Measurements from ENCODE around the gene MAP3K14. TPM values are rescaled to one million over a fixed set of nuclear protein-coding genes. Genes with fewer than 3 reads are reported as not detected.

MAP3K14 gene
- total RNA-seq, 4 donors from 2014 or later: 9.6 to 14.4 (median 11.9) TPM

GRCh38 chr17:45233423-45233924, 83.3 kb downstream of the MAP3K14 start:
- H3K27ac ChIP-seq: no peak overlapping the region
- peaks cover 33% of the 10 kb centered on the region for H3K4me1 ChIP-seq
- TF ChIP-seq CTCF (IDR thresholded peaks at IDR 0.05) (no peak), EP300 (IDR thresholded peaks at IDR 0.05) (no peak), POLR2AphosphoS5 (IDR thresholded peaks at IDR 0.05) (no peak), POLR2A (IDR thresholded peaks at IDR 0.05) (no peak)
- DNase-seq (ENCODE audit: low spot score in 2 of 2): no peak
- 86% methylated on average over 7 of the region's 8 CpGs for WGBS
- no peaks in the 10 kb centered on the region for H3K27me3 ChIP-seq
- H3K9me3 ChIP-seq: no peaks in the 10 kb centered on the region
- H3K36me3 ChIP-seq: peaks cover 3% of the 10 kb centered on the region
- no peak overlapping the region for H3K4me3 ChIP-seq

DNA sequence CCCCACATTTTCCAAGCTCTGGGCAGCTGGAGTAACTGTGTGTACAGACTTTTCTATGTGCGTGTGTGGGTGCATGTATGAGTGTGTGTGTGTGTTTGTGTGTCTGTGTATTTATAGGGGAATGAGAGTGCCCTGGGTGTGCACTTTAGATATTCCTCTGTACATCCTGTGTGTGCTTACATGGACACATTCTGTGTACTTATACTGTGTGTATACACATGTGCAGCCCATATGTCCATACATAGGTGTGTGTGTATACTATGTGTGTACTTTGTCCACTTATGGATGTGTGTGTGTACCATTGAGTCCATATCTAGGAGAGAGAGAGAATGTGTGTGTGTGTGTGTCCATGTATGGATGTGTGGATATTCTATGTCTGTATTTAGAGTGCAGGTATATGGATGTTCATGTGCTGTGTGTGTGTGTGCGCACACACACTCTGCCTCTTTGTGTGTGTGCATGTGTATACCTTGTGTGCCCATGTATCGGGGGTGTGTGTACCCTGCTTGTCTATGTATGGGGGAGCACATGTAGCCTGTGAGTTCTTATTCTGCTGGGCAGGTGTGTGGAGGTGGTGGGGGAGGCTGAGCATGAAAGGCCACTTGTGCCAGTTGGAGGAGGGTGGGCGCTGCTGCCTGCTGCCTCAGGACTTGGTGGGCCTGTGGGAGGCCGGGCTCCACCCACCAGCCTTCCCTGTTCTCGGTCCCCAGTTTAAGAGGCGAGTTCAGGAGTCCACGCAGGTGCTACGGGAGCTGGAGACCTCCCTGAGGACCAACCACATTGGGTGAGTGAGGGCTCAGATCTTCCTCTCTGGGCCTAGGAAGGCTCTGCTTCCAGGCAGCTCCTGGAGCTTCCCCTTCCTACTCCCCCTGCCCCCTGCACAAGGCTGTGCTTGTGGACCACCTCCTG, 84.1 kb downstream of the MAP3K14 start:
- DNase-seq (ENCODE audit: low spot score in 2 of 2): peak in 1 of 2 donors; percentile 53
- Histone ChIP-seq H3K4me3 (no peak overlapping the region), H3K36me3 (no peaks in the 10 kb centered on the region), H3K9me3 (no peaks in the 10 kb centered on the region), H3K27ac (no peak overlapping the region), H3K27me3 (no peaks in the 10 kb centered on the region), H3K4me1 (peaks cover 40% of the 10 kb centered on the region)
- no peak for TF ChIP-seq CTCF (IDR thresholded peaks at IDR 0.05)
- TF ChIP-seq POLR2A (IDR thresholded peaks at IDR 0.05): no peak
- no peak for TF ChIP-seq EP300 (IDR thresholded peaks at IDR 0.05)
- no peak for TF ChIP-seq POLR2AphosphoS5 (IDR thresholded peaks at IDR 0.05)
- WGBS: 83% methylated on average over 2 of the region's 9 CpGs

- no peak for TF ChIP-seq EP300 (IDR thresholded peaks at IDR 0.05)
- no peak for TF ChIP-seq CTCF (IDR thresholded peaks at IDR 0.05)
- TF ChIP-seq POLR2A (IDR thresholded peaks at IDR 0.05): no peak
- Histone ChIP-seq H3K9me3 (no peaks in the 10 kb centered on the region), H3K4me3 (no peak overlapping the region), H3K27me3 (no peaks in the 10 kb centered on the region), H3K4me1 (peaks cover 52% of the 10 kb centered on the region), H3K27ac (no peak overlapping the region), H3K36me3 (no peaks in the 10 kb centered on the region)
- peak in 1 of 2 donors; percentile 59 for DNase-seq (ENCODE audit: low spot score in 2 of 2)
- 90% methylated on average over 13 of the region's 19 CpGs for WGBS
Observed at GRCh38 chr17:45231481-45232116, 85.2 kb downstream of the MAP3K14 start.

- Histone ChIP-seq H3K27ac (peak overlapping the region; percentile 79), H3K4me1 (peaks cover 57% of the 10 kb centered on the region), H3K9me3 (no peaks in the 10 kb centered on the region), H3K36me3 (no peaks in the 10 kb centered on the region), H3K4me3 (no peak overlapping the region), H3K27me3 (no peaks in the 10 kb centered on the region)
- 48% methylated on average over 6 of the region's 12 CpGs for WGBS
- TF ChIP-seq CTCF (IDR thresholded peaks at IDR 0.05) (no peak), POLR2A (IDR thresholded peaks at IDR 0.05) (no peak), POLR2AphosphoS5 (IDR thresholded peaks at IDR 0.05) (no peak), EP300 (IDR thresholded peaks at IDR 0.05) (no peak)
- no peak for DNase-seq (ENCODE audit: low spot score in 2 of 2)
Observed at GRCh38 chr17:45230787-45231480, 85.9 kb downstream of the MAP3K14 start.

All from suprapubic skin (tissue), 4 donors.